ENCODE measurements around the gene TPK1. TPM values are rescaled to one million over a fixed set of nuclear protein-coding genes. Genes with fewer than 3 reads are reported as not detected.
A peak's percentile ranks its signal among the peaks of the same experiment; 100 is the strongest.

The TPK1 gene
- total and polyA plus RNA-seq, 2 experiments from 2014 or later: 5.9 to 7.3 TPM

- Histone ChIP-seq H3K27me3 (no peaks in the 10 kb centered on the region), H3K9me3 (ENCODE audit: low read depth) (no peaks in the 10 kb centered on the region), H3K4me3 (no peak overlapping the region), H3K36me3 (no peaks in the 10 kb centered on the region), H3K27ac (no peak overlapping the region), H3K4me1 (ENCODE audit: low read depth) (no peaks in the 10 kb centered on the region)
- peak in 1 of 2 donors; percentile 2 for DNase-seq (ENCODE audit: low read depth in 1 of 2, low spot score in 1 of 2)
- TF ChIP-seq, protein P1, sequence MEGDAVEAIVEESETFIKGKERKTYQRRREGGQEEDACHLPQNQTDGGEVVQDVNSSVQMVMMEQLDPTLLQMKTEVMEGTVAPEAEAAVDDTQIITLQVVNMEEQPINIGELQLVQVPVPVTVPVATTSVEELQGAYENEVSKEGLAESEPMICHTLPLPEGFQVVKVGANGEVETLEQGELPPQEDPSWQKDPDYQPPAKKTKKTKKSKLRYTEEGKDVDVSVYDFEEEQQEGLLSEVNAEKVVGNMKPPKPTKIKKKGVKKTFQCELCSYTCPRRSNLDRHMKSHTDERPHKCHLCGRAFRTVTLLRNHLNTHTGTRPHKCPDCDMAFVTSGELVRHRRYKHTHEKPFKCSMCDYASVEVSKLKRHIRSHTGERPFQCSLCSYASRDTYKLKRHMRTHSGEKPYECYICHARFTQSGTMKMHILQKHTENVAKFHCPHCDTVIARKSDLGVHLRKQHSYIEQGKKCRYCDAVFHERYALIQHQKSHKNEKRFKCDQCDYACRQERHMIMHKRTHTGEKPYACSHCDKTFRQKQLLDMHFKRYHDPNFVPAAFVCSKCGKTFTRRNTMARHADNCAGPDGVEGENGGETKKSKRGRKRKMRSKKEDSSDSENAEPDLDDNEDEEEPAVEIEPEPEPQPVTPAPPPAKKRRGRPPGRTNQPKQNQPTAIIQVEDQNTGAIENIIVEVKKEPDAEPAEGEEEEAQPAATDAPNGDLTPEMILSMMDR (IDR thresholded peaks at IDR 0.05; ENCODE audit: low read depth, low read length): no peak
Measured at GRCh38 chr7:144641389-144642044, 194.3 kb downstream of the TPK1 start.

- H3K36me3 ChIP-seq: no peaks in the 10 kb centered on the region
- TF ChIP-seq, protein P1 (IDR thresholded peaks at IDR 0.05; ENCODE audit: low read depth, low read length): no peak
- H3K27ac ChIP-seq: no peak overlapping the region
- no peaks in the 10 kb centered on the region for H3K9me3 ChIP-seq (ENCODE audit: low read depth)
- no peak for DNase-seq (ENCODE audit: low read depth in 1 of 2, low spot score in 1 of 2)
- no peaks in the 10 kb centered on the region for H3K27me3 ChIP-seq
- no peak overlapping the region for H3K4me3 ChIP-seq
- no peaks in the 10 kb centered on the region for H3K4me1 ChIP-seq (ENCODE audit: low read depth)
Measured at GRCh38 chr7:144632724-144633123, 203.1 kb downstream of the TPK1 start.

GRCh38 chr7:144629598-144629997, 206.3 kb downstream of the TPK1 start:
- Histone ChIP-seq H3K27ac (no peak overlapping the region), H3K27me3 (no peaks in the 10 kb centered on the region), H3K9me3 (ENCODE audit: low read depth) (no peaks in the 10 kb centered on the region), H3K4me1 (ENCODE audit: low read depth) (no peaks in the 10 kb centered on the region), H3K36me3 (no peaks in the 10 kb centered on the region), H3K4me3 (no peak overlapping the region)
- TF ChIP-seq, protein P1 (IDR thresholded peaks at IDR 0.05; ENCODE audit: low read depth, low read length): no peak
- DNase-seq (ENCODE audit: low read depth in 1 of 2, low spot score in 1 of 2): no peak

GRCh38 chr7:144629011-144629410, 206.8 kb downstream of the TPK1 start:
- no peaks in the 10 kb centered on the region for H3K36me3 ChIP-seq
- TF ChIP-seq, protein P1 (IDR thresholded peaks at IDR 0.05; ENCODE audit: low read depth, low read length): no peak
- no peak for DNase-seq (ENCODE audit: low read depth in 1 of 2, low spot score in 1 of 2)

GRCh38 chr7:144628176-144628575, 207.7 kb downstream of the TPK1 start:
- TF ChIP-seq, protein P1 (IDR thresholded peaks at IDR 0.05; ENCODE audit: low read depth, low read length): no peak
- Histone ChIP-seq H3K36me3 (no peaks in the 10 kb centered on the region), H3K4me3 (no peak overlapping the region), H3K27ac (no peak overlapping the region), H3K27me3 (no peaks in the 10 kb centered on the region), H3K4me1 (ENCODE audit: low read depth) (no peaks in the 10 kb centered on the region), H3K9me3 (ENCODE audit: low read depth) (no peaks in the 10 kb centered on the region)
- DNase-seq (ENCODE audit: low read depth in 1 of 2, low spot score in 1 of 2): no peak

More at GRCh38 chr7:144629011-144629410, 206.8 kb downstream of the TPK1 start:
- Histone ChIP-seq H3K27me3 (no peaks in the 10 kb centered on the region), H3K4me3 (no peak overlapping the region), H3K4me1 (ENCODE audit: low read depth) (no peaks in the 10 kb centered on the region), H3K9me3 (ENCODE audit: low read depth) (no peaks in the 10 kb centered on the region), H3K27ac (no peak overlapping the region)

All from cardiac muscle cell (in vitro differentiated cells and primary cell).